Stomach smooth muscle (tissue), 2 donors: ENCODE measurements around the gene C8G.

Source experiments
- H3K27ac ChIP-seq: one replicate; pipeline ENCODE4 v1.7.0; 2013; ENCODE audit warnings: mild to moderate bottlenecking, low read length, inconsistent platforms
- H3K27me3 ChIP-seq, 2 donors: one replicate each; pipeline ENCODE4 v1.7.0; 2013; ENCODE audit warnings: low read length in 2 of 2; ENCODE audit not compliant: insufficient read depth in 2 of 2, control insufficient read depth in 1 of 2
- H3K36me3 ChIP-seq, 2 donors: one replicate each; pipeline ENCODE4 v1.7.0; 2013; ENCODE audit warnings: low read length in 2 of 2; ENCODE audit not compliant: control insufficient read depth in 2 of 2, insufficient read depth in 2 of 2
- H3K4me1 ChIP-seq: one replicate; pipeline ENCODE4 v1.7.0; 2013; ENCODE audit warnings: low read length; ENCODE audit not compliant: control insufficient read depth, insufficient read depth
- H3K4me3 ChIP-seq, 2 donors: one replicate each; pipeline ENCODE4 v1.7.0; 2013; ENCODE audit warnings: low read length in 2 of 2
- H3K9ac ChIP-seq, 2 donors: one replicate each; pipeline ENCODE4 v1.7.0; 2013; ENCODE audit warnings: low read length in 2 of 2, mild to moderate bottlenecking in 1 of 2
- H3K9me3 ChIP-seq, 2 donors: one replicate each; pipeline ENCODE4 v1.7.0; 2013; ENCODE audit warnings: low read length in 2 of 2; ENCODE audit not compliant: control insufficient read depth in 2 of 2
- donor health status: healthy.
- donor health status: Pancreatic carcinoma.

The C8G gene

DNA sequence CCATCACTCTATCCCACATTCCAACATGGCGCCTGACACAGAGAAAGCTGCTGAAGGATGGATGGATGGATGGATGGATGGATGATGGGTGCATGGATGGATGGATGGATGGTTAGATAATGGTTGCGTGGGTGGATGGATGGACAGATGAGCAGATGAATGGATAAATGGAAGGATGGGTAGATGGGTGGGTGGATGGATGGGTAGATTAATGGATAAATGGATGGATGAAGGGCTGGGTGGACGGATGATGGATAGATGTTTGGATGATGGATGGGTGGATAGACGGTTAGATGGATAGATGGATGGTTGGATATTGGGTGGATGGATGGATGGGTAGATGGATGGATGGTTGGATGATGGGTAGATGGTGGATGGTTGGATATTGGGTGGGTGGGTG is 11.6 kb downstream of the C8G start:
- Histone ChIP-seq H3K9me3 (no peaks in the 10 kb centered on the region), H3K4me1 (no peaks in the 10 kb centered on the region), H3K27me3 (no peaks in the 10 kb centered on the region), H3K4me3 (no peak overlapping the region), H3K9ac (no peak overlapping the region), H3K27ac (no peak overlapping the region), H3K36me3 (no peaks in the 10 kb centered on the region)

DNA sequence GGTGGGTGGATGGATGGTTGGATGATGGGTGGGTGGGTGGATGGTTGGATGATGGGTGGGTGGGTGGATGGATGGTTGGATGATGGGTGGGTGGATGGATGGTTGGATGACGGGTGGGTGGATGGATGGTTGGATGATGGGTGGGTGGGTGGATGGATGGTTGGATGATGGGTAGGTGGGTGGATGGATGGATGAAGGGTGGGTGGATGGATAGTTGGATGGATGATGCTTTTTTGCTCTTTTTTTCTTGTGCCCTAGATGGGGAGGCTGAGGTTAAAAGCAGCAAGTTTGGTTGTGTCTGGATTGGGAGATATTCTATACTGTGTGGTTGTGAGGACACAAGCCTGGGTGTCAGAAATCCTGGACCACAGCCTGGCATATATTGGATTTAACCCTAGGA is 12.4 kb downstream of the C8G start:
- H3K9me3 ChIP-seq = no peaks in the 10 kb centered on the region
- peaks cover 2% of the 10 kb centered on the region for H3K4me1 ChIP-seq
- H3K27me3 ChIP-seq = no peaks in the 10 kb centered on the region
- H3K9ac ChIP-seq = no peak overlapping the region
- no peak overlapping the region for H3K27ac ChIP-seq
- no peak overlapping the region for H3K4me3 ChIP-seq
- no peaks in the 10 kb centered on the region for H3K36me3 ChIP-seq

DNA sequence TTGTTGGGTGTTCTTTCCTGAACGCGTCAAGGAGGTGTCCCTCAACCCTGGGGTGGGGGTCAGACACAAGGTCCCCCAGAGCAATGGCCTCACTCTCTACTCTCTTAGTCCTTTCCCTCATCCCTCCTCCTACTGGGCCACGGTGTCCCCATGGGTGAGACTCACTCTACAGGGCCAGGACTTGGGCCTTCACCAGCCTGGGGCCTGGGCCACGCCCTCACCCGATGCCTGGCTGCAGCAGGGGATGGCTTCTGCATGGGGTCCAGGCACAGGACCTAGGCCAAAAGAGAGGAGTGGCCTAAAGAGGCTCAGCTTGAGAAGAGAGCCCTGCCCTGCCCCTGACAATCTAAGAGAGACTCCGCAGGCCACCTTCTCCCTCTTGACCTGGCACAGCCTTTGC is 12.9 kb downstream of the C8G start:
- H3K9me3 ChIP-seq = no peaks in the 10 kb centered on the region
- H3K27me3 ChIP-seq = no peaks in the 10 kb centered on the region

DNA sequence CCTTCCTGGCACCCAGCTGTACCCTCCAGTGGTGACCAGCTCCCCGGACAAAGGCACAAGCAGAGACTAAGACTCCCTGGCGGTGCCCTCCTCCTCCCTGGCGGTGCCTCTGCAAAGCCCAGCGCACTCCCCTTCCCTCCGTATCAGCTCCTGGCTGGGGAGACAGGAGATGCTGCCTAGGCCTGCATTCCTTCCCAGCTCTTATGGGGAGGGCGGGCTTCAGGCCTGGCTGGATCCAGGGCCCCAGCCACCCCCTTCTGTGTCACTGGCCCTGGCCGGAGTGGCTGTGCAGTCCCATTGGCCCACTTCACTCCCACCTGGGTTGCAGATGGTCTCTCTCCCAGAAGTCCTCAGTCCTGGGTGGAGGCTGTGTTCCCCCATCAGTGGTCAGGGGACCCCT is 13.4 kb downstream of the C8G start:
- Histone ChIP-seq H3K27ac (no peak overlapping the region), H3K4me3 (no peak overlapping the region), H3K9me3 (no peaks in the 10 kb centered on the region), H3K36me3 (no peaks in the 10 kb centered on the region), H3K27me3 (no peaks in the 10 kb centered on the region), H3K9ac (no peak overlapping the region), H3K4me1 (peaks cover 2% of the 10 kb centered on the region)

More for the DNA sequence above, 12.9 kb downstream of the C8G start:
- peaks cover 2% of the 10 kb centered on the region for H3K4me1 ChIP-seq
- H3K4me3 ChIP-seq = no peak overlapping the region
- no peak overlapping the region for H3K27ac ChIP-seq
- H3K9ac ChIP-seq = no peak overlapping the region
- no peaks in the 10 kb centered on the region for H3K36me3 ChIP-seq

DNA sequence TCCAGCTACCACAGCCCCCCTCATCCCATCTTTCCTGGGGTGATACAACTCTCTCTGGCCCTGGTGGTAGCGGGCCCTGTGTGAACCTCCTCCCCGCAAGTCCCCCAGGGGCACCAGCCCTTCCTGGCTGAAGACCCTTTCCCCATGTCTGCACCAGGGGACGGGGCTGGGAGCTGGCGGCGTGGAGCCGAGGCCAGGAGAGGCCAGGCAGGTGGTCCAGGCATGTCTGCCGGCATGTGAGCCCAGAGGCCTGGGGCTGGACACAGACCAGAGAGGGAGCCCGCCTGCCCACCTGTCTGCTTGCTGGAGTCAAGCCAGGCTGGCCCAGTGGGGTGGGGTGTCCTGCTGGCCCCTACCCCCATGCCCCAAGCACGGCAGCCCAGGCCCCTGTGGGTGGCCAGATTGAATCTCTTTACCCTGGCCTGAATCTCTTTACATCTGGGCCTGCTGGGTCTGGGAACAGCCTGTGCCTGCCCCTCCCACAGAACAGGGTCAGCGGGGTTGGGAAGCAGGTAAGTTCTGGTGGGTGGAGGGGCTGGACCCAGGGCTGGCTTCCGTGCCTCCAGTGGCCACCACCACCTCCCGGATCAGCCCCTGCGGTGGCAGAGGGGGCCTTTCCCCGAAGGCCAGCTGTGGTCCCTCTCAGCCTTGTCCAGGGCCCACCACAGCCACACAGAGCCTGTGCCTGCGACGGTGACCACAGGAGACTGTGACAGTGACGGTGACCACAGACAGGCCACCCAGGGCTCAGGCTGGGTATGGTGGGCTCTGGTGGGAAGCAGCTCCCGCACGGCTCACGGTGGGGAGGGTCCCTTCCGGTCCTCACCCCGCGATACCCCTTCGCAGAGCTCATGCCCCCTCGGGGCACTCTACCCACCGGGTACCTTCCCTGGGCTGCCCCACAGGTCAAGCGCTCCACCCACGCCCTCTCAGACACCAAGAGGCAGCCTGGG is 14.1 kb downstream of the C8G start:
- no peak overlapping the region for H3K9ac ChIP-seq
- no peak overlapping the region for H3K4me3 ChIP-seq
- peaks cover 2% of the 10 kb centered on the region for H3K4me1 ChIP-seq
- H3K27ac ChIP-seq = no peak overlapping the region
- no peaks in the 10 kb centered on the region for H3K36me3 ChIP-seq
- H3K27me3 ChIP-seq = no peaks in the 10 kb centered on the region
- no peaks in the 10 kb centered on the region for H3K9me3 ChIP-seq

DNA sequence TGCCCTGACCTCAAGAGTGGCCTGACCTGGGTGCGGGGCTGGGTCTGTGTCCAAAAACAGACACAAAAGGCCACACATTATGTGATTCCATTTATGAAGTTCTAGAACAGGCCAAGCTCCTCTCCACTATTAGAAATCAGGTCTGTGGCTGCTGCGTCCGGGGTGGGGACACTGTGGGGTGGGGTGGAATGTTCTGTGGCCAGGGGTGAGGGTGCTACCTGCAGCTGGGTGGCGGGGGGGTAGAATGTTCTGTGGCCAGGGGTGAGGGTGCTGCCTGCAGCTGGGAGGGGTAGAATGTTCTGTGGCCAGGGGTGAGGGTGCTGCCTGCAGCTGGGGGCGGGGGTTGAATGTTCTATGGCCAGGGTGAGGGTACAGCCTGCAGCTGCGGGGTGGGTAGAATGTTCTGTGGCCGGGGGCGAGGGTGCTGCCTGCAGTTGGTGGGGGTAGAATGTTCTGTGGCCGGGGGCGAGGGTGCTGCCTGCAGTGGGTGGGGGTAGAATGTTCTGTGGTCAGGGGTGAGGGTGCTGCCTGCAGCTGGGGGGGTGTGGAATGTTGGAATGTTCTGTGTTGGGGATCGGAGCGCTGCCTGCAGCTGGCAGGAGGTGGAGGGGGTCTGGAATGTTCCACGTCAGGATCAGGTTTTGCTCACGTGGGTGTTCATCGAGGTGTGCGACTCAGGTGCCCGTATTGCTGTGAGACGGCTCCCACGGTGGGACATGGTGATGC is 15.3 kb downstream of the C8G start:
- Histone ChIP-seq H3K4me1 (peaks cover 2% of the 10 kb centered on the region), H3K9ac (no peak overlapping the region), H3K9me3 (no peaks in the 10 kb centered on the region), H3K4me3 (no peak overlapping the region), H3K27ac (no peak overlapping the region), H3K36me3 (no peaks in the 10 kb centered on the region), H3K27me3 (no peaks in the 10 kb centered on the region)

DNA sequence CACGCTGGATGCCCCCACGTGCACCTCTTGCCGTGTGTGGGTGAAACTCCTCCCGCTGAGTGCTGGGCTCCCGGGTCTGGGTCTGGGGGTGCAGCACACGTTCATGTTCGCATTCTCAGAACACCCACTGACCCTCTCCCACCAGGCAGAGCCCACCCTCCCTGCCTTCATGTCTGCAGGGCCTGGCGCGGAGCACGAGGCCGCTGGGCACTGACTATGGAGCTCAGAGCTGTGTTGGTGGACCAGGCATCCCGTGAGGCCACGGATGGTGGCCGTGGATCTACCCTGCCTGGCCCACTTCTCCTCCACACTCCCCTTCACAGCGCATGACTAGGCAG is 15.9 kb downstream of the C8G start:
- H3K9me3 ChIP-seq = no peaks in the 10 kb centered on the region
- no peaks in the 10 kb centered on the region for H3K36me3 ChIP-seq
- H3K4me3 ChIP-seq = no peak overlapping the region
- no peak overlapping the region for H3K9ac ChIP-seq
- H3K4me1 ChIP-seq = peaks cover 2% of the 10 kb centered on the region
- H3K27me3 ChIP-seq = no peaks in the 10 kb centered on the region
- H3K27ac ChIP-seq = no peak overlapping the region

DNA sequence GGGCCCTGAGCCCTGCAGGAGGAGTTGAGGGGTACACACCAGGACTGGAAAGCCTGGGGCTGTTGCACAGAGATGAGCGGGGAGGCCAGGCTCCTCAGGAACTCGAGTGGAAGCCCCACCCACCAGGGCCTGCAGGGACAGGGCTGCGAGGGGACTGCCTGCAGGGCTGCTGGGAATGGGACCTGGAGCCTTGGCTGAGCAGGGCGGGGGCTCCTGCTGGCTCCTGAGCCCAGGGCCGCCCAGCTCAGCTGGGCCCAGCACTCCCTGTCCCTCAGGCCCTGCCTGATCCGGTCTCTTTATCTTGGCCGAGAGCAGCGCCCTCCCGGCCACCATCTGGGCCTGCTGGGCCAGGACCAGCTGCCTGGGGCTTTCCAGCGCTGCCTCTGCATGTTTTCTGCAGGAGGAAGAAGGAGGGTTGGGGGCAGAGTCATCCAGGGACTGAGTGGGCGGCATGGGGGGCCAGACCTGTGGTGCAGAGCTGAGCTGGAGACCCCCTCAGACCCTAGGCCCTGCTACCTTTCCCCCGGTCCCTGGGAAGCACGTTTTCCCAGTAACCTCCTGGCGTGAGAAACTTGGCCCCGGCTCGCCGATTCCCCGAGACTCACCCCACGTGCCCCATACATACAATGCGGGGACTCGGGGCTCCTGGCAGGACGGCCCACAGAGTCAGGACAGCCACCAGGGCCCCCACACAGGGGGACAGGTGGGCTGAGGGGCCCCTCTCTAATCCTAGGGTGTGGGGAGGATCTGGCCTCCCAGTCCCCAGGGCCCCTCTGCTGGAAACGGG is 16.4 kb downstream of the C8G start:
- H3K27me3 ChIP-seq = peaks cover 0 to 3% of the 10 kb centered on the region in 2 donors
- no peaks in the 10 kb centered on the region for H3K36me3 ChIP-seq
- no peak overlapping the region for H3K9ac ChIP-seq
- H3K9me3 ChIP-seq = no peaks in the 10 kb centered on the region
- peaks cover 2% of the 10 kb centered on the region for H3K4me1 ChIP-seq
- H3K4me3 ChIP-seq = no peak overlapping the region
- H3K27ac ChIP-seq = no peak overlapping the region

DNA sequence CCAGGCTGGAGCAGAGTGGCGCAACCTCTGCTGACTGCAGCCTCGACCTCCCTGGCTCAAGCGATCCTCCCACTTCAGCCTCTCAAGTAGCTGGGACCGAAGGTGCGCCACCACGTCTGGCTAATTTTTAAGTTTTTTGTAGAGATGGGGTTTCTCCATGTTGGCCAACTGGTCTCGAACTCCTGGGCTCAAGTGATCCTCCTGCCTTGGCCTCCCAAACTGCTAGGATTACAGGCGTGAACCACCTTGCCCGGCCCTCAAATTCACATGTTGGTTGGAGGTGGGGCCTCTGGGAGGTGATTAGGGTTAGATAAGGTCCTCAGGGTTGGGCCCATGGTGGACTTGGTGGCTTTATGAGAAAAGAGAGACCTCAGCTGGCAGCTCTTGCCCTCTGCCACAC is 17.1 kb downstream of the C8G start:
- H3K36me3 ChIP-seq = no peaks in the 10 kb centered on the region
- no peak overlapping the region for H3K9ac ChIP-seq
- no peaks in the 10 kb centered on the region for H3K9me3 ChIP-seq
- H3K27me3 ChIP-seq = peaks cover 0 to 3% of the 10 kb centered on the region in 2 donors
- no peak overlapping the region for H3K27ac ChIP-seq
- peaks cover 2% of the 10 kb centered on the region for H3K4me1 ChIP-seq
- H3K4me3 ChIP-seq = no peak overlapping the region

DNA sequence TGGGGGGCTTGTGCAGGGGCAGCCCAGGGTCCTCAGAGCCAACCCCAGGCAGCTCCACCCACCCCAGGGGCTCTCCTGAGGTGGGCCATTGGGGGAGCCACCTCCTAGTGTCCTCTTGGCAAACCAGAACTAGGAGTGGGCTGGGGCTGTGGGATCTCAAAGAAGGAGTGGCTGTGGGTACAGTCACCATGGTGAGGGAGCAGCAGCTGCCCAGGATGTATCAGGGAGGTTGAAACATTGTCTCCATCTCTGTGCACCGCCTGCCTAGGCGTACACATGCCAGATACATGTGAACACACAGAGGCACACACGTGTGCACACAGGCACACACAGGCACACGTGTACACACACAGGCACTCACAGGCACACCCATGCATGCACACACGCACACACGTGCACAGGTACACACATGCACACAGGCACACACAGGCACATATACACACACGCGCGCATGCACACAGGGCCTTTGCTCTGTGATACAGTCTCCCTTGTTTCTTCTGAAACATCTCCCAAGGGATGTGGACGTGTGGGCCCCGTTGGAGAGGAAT is 17.7 kb downstream of the C8G start:
- Histone ChIP-seq H3K9ac (no peak overlapping the region), H3K36me3 (no peaks in the 10 kb centered on the region), H3K27me3 (peaks cover 0 to 3% of the 10 kb centered on the region in 2 donors), H3K4me3 (no peak overlapping the region), H3K4me1 (peaks cover 2% of the 10 kb centered on the region), H3K9me3 (no peaks in the 10 kb centered on the region), H3K27ac (no peak overlapping the region)
